ENCODE data around the gene SRY.
"Not testable (repeated sequence)": the region's sequence is repeated elsewhere in the genome, so short reads cannot be mapped to it uniquely, and the experiment has no call there.

SRY gene

GRCh38 chrY:2787600-2787999, at the start of gene SRY:
TSS of gene SRY (minus strand) at chrY:2787682. CDS start at chrY:2787603, 79 bp downstream.
- no peak for DNase-seq (ENCODE audit: low spot score)

GRCh38 chrY:2837078-2837477, 49.6 kb upstream of the SRY start:
- DNase-seq (ENCODE audit: low spot score), result no peak

- no peak for DNase-seq (ENCODE audit: low spot score)
Measured at GRCh38 chrY:2835230-2835629, 47.7 kb upstream of the SRY start.

- DNase-seq (ENCODE audit: low spot score), result no peak
Measured at GRCh38 chrY:2828497-2828896, 41.0 kb upstream of the SRY start.

- no peak for DNase-seq (ENCODE audit: low spot score)
Measured at GRCh38 chrY:2824471-2824870, 37.0 kb upstream of the SRY start.

GRCh38 chrY:2817146-2817896, 29.8 kb upstream of the SRY start:
- not testable (repeated sequence) for DNase-seq (ENCODE audit: low spot score)

GRCh38 chrY:2800246-2800645, 12.8 kb upstream of the SRY start:
- peak; percentile 11 for DNase-seq (ENCODE audit: low spot score)

GRCh38 chrY:2797991-2798390, 10.5 kb upstream of the SRY start:
- no peak for DNase-seq (ENCODE audit: low spot score)

GRCh38 chrY:2796977-2797523, 9.6 kb upstream of the SRY start:
- no peak for DNase-seq (ENCODE audit: low spot score)

GRCh38 chrY:2789756-2790155, 2.3 kb upstream of the SRY start:
- DNase-seq (ENCODE audit: low spot score), result no peak

- no peak for DNase-seq (ENCODE audit: low spot score)
Measured at GRCh38 chrY:2786876-2787512, 488 bp downstream of the SRY start.

Data from cerebellar cortex (tissue), 1 donor.